Measurements from ENCODE around the gene DHX57. TPM values are rescaled to one million over a fixed set of nuclear protein-coding genes. Genes with fewer than 3 reads are reported as not detected.
"Not testable (repeated sequence)": the region's sequence is repeated elsewhere in the genome, so short reads cannot be mapped to it uniquely, and the experiment has no call there.

The DHX57 gene
- total and polyA plus RNA-seq, 7 donors: 1.6 to 17.3 (median 11.3) TPM

DNA sequence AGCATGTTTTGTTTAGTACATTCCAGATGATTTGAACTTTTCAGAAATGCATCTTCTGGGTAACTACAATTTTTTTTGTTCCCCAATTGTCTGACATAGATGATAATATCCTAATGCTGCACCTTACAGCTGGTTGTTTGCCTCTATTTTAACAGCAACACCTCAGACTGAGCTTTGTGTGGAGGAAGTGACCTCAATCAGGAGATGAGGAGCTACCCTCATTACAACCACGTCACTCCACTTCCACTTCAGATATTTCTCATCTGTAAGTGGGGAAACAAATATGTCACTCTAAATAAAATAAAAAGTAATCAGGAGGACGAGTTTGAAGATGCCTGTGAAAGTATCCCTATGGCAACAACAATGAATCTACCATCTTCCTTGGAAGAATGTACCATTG, 112.5 kb downstream of the DHX57 start:
- WGBS, 2 donors: 72 to 80% methylated on average over 2 of the region's 2 CpGs
- Histone ChIP-seq H3K36me3 (no peaks in the 10 kb centered on the region), H3K27ac (no peak overlapping the region), H3K27me3 (no peaks in the 10 kb centered on the region), H3K4me1 (no peaks in the 10 kb centered on the region), H3K4me3 (no peak overlapping the region), H3K9me3 (no peaks in the 10 kb centered on the region)
- no peak for DNase-seq
- TF ChIP-seq, protein P1, sequence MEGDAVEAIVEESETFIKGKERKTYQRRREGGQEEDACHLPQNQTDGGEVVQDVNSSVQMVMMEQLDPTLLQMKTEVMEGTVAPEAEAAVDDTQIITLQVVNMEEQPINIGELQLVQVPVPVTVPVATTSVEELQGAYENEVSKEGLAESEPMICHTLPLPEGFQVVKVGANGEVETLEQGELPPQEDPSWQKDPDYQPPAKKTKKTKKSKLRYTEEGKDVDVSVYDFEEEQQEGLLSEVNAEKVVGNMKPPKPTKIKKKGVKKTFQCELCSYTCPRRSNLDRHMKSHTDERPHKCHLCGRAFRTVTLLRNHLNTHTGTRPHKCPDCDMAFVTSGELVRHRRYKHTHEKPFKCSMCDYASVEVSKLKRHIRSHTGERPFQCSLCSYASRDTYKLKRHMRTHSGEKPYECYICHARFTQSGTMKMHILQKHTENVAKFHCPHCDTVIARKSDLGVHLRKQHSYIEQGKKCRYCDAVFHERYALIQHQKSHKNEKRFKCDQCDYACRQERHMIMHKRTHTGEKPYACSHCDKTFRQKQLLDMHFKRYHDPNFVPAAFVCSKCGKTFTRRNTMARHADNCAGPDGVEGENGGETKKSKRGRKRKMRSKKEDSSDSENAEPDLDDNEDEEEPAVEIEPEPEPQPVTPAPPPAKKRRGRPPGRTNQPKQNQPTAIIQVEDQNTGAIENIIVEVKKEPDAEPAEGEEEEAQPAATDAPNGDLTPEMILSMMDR (IDR thresholded peaks at IDR 0.05): no peak
- TF ChIP-seq POLR2AphosphoS5 (IDR thresholded peaks at IDR 0.05) (no peak), POLR2A (IDR thresholded peaks at IDR 0.05) (no peak), EP300 (IDR thresholded peaks at IDR 0.05) (no peak)
- intact Hi-C loops (cut with DNase I): no loop called here

DNA sequence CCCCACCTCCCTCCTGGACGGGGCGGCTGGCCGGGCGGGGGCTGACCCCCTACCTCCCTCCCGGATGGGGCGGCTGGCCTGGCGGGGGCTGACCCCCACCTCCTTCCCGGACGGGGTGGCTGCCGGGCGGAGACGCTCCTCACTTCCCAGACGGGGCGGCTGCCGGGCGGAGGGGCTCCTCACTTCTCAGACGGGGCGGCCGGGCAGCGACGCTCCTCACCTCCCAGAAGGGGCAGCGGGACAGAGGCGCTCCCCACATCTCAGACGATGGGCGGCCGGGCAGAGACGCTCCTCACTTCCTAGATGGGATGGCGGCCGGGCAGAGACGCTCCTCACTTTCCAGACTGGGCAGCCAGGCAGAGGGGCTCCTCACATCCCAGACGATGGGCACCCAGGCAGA, 119.8 kb downstream of the DHX57 start:
- intact Hi-C loops (cut with DNase I); H3K27ac ChIP-seq; H3K27me3 ChIP-seq; DNase-seq; H3K4me1 ChIP-seq; H3K9me3 ChIP-seq; H3K4me3 ChIP-seq; H3K36me3 ChIP-seq: not testable (repeated sequence)
- WGBS, 2 donors: 95 to 97% methylated on average over 31 of the region's 31 CpGs

DNA sequence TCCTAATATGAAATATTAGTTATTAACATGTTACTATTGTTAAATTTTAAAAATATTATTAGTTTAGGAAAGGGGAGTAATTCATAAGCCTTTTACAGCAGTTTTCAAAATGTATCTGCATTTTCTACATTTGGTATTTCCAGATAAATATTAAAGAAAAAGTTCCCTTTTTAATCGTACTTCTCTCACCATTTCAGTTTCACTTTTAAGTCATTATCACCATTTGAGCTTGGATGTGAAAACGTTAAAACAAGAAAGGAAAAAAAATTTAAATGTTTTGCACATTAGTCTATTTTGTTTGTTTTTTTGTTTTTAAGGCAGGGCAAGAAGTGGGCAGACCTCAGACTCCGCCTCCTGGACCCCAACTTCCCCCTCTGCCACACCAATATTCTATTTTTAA, 121.2 kb downstream of the DHX57 start:
- no peaks in the 10 kb centered on the region for H3K27me3 ChIP-seq
- H3K36me3 ChIP-seq: peaks cover 0 to 2% (median 0%) of the 10 kb centered on the region in 4 donors
- WGBS, 2 donors: 34 to 44% methylated on average over 3 of the region's 3 CpGs
- no peak for DNase-seq
- H3K4me3 ChIP-seq: peak overlapping the region in 2 of 4 donors; percentile 8
- H3K4me1 ChIP-seq: peaks cover 0 to 12% (median 7%) of the 10 kb centered on the region in 4 donors
- H3K9me3 ChIP-seq: no peaks in the 10 kb centered on the region
- H3K27ac ChIP-seq: no peak overlapping the region
- TF ChIP-seq POLR2AphosphoS5 (IDR thresholded peaks at IDR 0.05): no peak
- no peak for TF ChIP-seq EP300 (IDR thresholded peaks at IDR 0.05)
- no peak for TF ChIP-seq POLR2A (IDR thresholded peaks at IDR 0.05)
- TF ChIP-seq, protein P1 (IDR thresholded peaks at IDR 0.05): no peak
- intact Hi-C loops (cut with DNase I): no loop called here

DNA sequence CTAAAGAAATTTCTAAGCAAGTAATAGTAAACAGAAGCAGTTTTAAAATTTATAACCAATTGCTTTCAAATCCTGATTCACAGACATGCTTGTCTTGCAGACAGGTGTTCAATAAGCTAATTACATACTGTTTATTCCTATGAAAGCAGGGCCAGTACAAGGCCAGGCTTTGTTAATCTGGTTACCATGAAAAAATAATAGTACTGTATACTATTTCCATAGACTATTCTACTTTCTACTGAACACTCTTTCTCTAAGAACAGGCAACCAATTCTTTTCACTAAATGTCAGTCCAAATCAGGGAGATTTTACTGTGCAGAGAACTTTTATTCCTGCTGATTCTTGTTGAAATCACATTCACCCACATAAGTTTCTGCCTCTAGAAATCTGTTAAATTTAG, 121.7 kb downstream of the DHX57 start:
- Histone ChIP-seq H3K4me1 (peaks cover 0 to 17% (median 12%) of the 10 kb centered on the region in 4 donors), H3K27me3 (no peaks in the 10 kb centered on the region), H3K36me3 (peaks cover under 1 to 7% (median 2%) of the 10 kb centered on the region in 4 donors), H3K27ac (no peak overlapping the region), H3K9me3 (no peaks in the 10 kb centered on the region), H3K4me3 (peak overlapping the region in 2 of 4 donors; percentile 8)
- TF ChIP-seq, protein P1 (IDR thresholded peaks at IDR 0.05): no peak
- no peak for TF ChIP-seq POLR2A (IDR thresholded peaks at IDR 0.05)
- TF ChIP-seq POLR2AphosphoS5 (IDR thresholded peaks at IDR 0.05): no peak
- TF ChIP-seq EP300 (IDR thresholded peaks at IDR 0.05): no peak
- intact Hi-C loops (cut with DNase I): no loop called here
- DNase-seq: no peak

DNA sequence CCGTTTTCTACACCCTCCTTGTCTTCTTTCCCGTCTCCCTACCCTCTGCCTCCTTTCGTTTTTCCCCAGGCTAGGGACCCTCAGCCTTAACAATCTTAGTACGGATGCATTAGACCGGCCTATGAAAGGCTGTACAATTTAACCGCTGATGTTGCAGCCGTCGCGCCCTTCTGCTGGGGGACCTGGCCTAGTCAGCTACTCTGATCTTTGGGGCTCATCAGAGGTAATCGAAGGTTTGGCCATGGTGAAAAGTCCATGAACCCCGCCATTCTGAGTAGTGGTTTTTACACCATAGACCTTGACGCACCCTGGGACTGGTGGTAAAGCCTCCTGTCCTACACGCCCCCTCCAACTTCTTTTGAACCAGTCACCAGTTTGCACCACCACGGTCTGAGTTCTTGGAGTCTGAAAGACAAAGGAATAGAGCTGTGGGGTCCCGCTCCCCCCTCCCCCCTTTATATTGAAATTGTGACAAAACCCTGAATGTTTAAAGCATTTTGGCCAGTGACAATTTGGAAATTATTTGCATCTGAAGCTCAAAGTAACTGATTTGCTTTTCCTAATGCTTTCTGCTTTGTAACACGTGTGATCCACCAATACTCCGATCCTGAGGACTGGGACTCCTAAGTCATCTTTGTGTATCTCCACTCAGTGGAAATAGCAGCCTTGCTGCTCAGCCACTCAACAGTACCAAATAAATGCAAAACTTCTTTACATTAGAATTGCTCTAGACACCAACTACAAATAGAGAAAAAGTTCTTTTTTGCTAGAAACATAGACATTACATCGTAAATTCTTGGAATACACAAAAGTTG, 123.9 kb downstream of the DHX57 start:
- H3K9me3 ChIP-seq: no peaks in the 10 kb centered on the region
- peaks cover 22 to 29% (median 23%) of the 10 kb centered on the region in 4 donors for H3K36me3 ChIP-seq
- peaks cover 0 to 39% (median 33%) of the 10 kb centered on the region in 4 donors for H3K4me1 ChIP-seq
- TF ChIP-seq POLR2A (IDR thresholded peaks at IDR 0.05): no peak
- TF ChIP-seq, protein P1 (IDR thresholded peaks at IDR 0.05): no peak
- no peak for TF ChIP-seq POLR2AphosphoS5 (IDR thresholded peaks at IDR 0.05)
- TF ChIP-seq EP300 (IDR thresholded peaks at IDR 0.05): no peak
- H3K27me3 ChIP-seq: no peaks in the 10 kb centered on the region
- intact Hi-C loops (cut with DNase I): loop anchor here (2.0 kb wide), 2 partner anchors 27 to 149 kb away; partner anchors contain the start of genes GEMIN6 and HNRNPLL
- H3K27ac ChIP-seq: peak overlapping the region; percentile 92 to 99 (median 97)
- no peak for DNase-seq
- WGBS, 2 donors: 33 to 45% methylated on average over 18 of the region's 18 CpGs
- peak overlapping the region; percentile 69 to 97 (median 84) for H3K4me3 ChIP-seq
